HepG2 (cell line): ENCODE measurements around the gene TMEM250. TPM values are rescaled to one million over a fixed set of nuclear protein-coding genes. Genes with fewer than 3 reads are reported as not detected.

ENCODE experiments used
- AGO1 ChIP-seq: fragments of 200-400 bp; formaldehyde crosslinking; IDR thresholded peaks from 2 replicates; pipeline ENCODE4 v1.6.1; 2017; ENCODE audit warnings: mild to moderate bottlenecking, low read depth, low read length, moderate library complexity; ENCODE audit not compliant: poor library complexity, severe bottlenecking
- FOXA1 ChIP-seq, 2 experiments: fragments of 450-650 bp in 1 of 2; sonication (generic) in 1 of 2; formaldehyde crosslinking in 1 of 2; IDR thresholded peaks; 2 replicates each; pipeline versions ENCODE4 v1.4.0 to v1.6.1; 2016 to 2020; ENCODE audit warnings: missing genetic modification reagents in 1 of 2
- FUBP1 ChIP-seq: sonication (generic); formaldehyde crosslinking; IDR thresholded peaks from 2 replicates; pipeline ENCODE4 v1.5.1; 2020; ENCODE audit warnings: missing genetic modification reagents, mild to moderate bottlenecking, borderline replicate concordance
- NKX3-1 ChIP-seq: sonication (generic); formaldehyde crosslinking; IDR thresholded peaks from 2 replicates; pipeline ENCODE4 v1.5.0; 2020; ENCODE audit warnings: missing genetic modification reagents
- NR3C1 ChIP-seq: sonication (generic); formaldehyde crosslinking; IDR thresholded peaks from 2 replicates; pipeline ENCODE4 v1.4.0; 2020; ENCODE audit warnings: missing genetic modification reagents
- PHF8 ChIP-seq: sonication (generic); formaldehyde crosslinking; IDR thresholded peaks from 2 replicates; pipeline ENCODE4 v1.5.0; 2020; ENCODE audit warnings: missing genetic modification reagents
- PRDM4 ChIP-seq: sonication (generic); formaldehyde crosslinking; IDR thresholded peaks from 2 replicates; pipeline ENCODE4 v1.9.0; 2021; ENCODE audit warnings: missing genetic modification reagents, borderline replicate concordance
- PRMT3 ChIP-seq: sonication (generic); formaldehyde crosslinking; IDR thresholded peaks from 2 replicates; pipeline ENCODE4 v1.8.1; 2022; ENCODE audit warnings: low read depth, mild to moderate bottlenecking, moderate library complexity, missing genetic modification reagents, borderline replicate concordance
- RFXAP ChIP-seq: sonication (generic); formaldehyde crosslinking; IDR thresholded peaks from 2 replicates; pipeline ENCODE4 v1.4.0; 2020; ENCODE audit warnings: missing genetic modification reagents, borderline replicate concordance
- SMYD3 ChIP-seq: sonication (generic); formaldehyde crosslinking; IDR thresholded peaks from 2 replicates; pipeline ENCODE4 v1.8.1; 2023; ENCODE audit warnings: mild to moderate bottlenecking, missing genetic modification reagents
- ZBTB25 ChIP-seq: IDR thresholded peaks from 2 replicates; pipeline ENCODE4 v1.6.1; 2018; ENCODE audit warnings: missing genetic modification reagents
- ZNF124 ChIP-seq: sonication (generic); formaldehyde crosslinking; IDR thresholded peaks from 2 replicates; pipeline ENCODE4 v1.4.0; 2020; ENCODE audit warnings: missing genetic modification reagents
- ZNF224 ChIP-seq: sonication (generic); formaldehyde crosslinking; IDR thresholded peaks from 2 replicates; pipeline ENCODE4 v1.5.0; 2020; ENCODE audit warnings: mild to moderate bottlenecking, missing genetic modification reagents
- ZNF557 ChIP-seq: sonication (generic); formaldehyde crosslinking; IDR thresholded peaks from 2 replicates; pipeline ENCODE4 v1.4.0; 2020; ENCODE audit warnings: missing genetic modification reagents
- ZNF639 ChIP-seq: conservative IDR thresholded peaks from 2 replicates; pipeline ENCODE4 v1.6.1; 2018; ENCODE audit warnings: missing genetic modification reagents
- ZNF782 ChIP-seq: sonication (generic); formaldehyde crosslinking; IDR thresholded peaks from 2 replicates; pipeline ENCODE4 v1.4.0; 2020; ENCODE audit warnings: missing genetic modification reagents, mild to moderate bottlenecking, borderline replicate concordance
- ZNF891 ChIP-seq: sonication (generic); formaldehyde crosslinking; IDR thresholded peaks from 2 replicates; pipeline ENCODE4 v1.5.0; 2020; ENCODE audit warnings: mild to moderate bottlenecking, missing genetic modification reagents
- ZSCAN31 ChIP-seq: sonication (generic); formaldehyde crosslinking; IDR thresholded peaks from 2 replicates; pipeline ENCODE4 v1.5.0; 2020; ENCODE audit warnings: low read depth, mild to moderate bottlenecking, missing genetic modification reagents
- ZXDC ChIP-seq: sonication (generic); formaldehyde crosslinking; IDR thresholded peaks from 2 replicates; pipeline ENCODE4 v1.5.0; 2020; ENCODE audit warnings: mild to moderate bottlenecking, missing genetic modification reagents
- polyA plus RNA-seq, 8 experiments: library from polyadenylated mRNA; depleted of rRNA in 3 of 8; stranded (reverse) in 7 of 8; unstranded in 1 of 8; fragments of >200 nt; fragmentation: Illumina TruSeq in 4 of 8; extraction: Trizol in 4 of 8; gene quantifications; 2 replicates each; pipeline versions ENCODE4 v1.2.1 to v1.2.3, GENCODE V29; 2011 to 2016; ENCODE audit warnings: low read depth in 4 of 8, missing spikeins in 1 of 8, mixed read lengths in 1 of 8; ENCODE audit not compliant: insufficient read depth in 1 of 8
- total RNA-seq, 5 experiments: library from RNA; depleted of rRNA; stranded (reverse); fragments of >200 nt; fragmentation: Illumina TruSeq; extraction: Trizol; gene quantifications; 2 replicates each; pipeline ENCODE4 v1.2.3, GENCODE V29; 2016; ENCODE audit warnings: low read depth in 1 of 5

The TMEM250 gene
- total and polyA plus RNA-seq, 2 of the 13 experiments (the other 11 are each of a cell fraction or from before 2014, with no cell fraction given): 5.5 to 13.9 TPM

- TF ChIP-seq ZNF782 (CRISPR knock-in tag) (no peak), PRDM4 (CRISPR knock-in tag) (no peak), RFXAP (CRISPR knock-in tag) (peak; percentile 0; the same call in 1 of the 2 replicates), ZSCAN31 (CRISPR knock-in tag) (no peak), FUBP1 (no peak), ZNF891 (CRISPR knock-in tag) (peak; percentile 47; the same call in 1 of the 2 replicates), PHF8 (CRISPR knock-in tag) (peak; percentile 72), NR3C1 (no peak), ZNF224 (CRISPR knock-in tag) (peak; percentile 76), PRMT3 (CRISPR knock-in tag) (no peak), NKX3-1 (CRISPR knock-in tag) (no peak), ZXDC (peak; percentile 76; the same call in 1 of the 2 replicates), FOXA1 (IDR thresholded peaks at IDR 0.05) (no peak), FOXA1 (CRISPR knock-in tag; IDR thresholded peaks at IDR 0.05) (0 out of 2 replicates have a peak, but pooled peaks have one; percentile 9), ZNF639 (no peak; the same call in 1 of the 2 replicates), ZBTB25 (CRISPR knock-in tag) (no peak), SMYD3 (no peak), ZNF557 (CRISPR knock-in tag) (no peak), AGO1 (peak; percentile 27), ZNF124 (CRISPR knock-in tag) (no peak; the same call in 1 of the 2 replicates)
Measured at GRCh38 chr9:136119061-136119882, 597 bp upstream of the TMEM250 start (continued).
